HCT116 (cell line): ENCODE data around the gene MALRD1. TPM values are rescaled to one million over a fixed set of nuclear protein-coding genes. Genes with fewer than 3 reads are reported as not detected.

Experiments
- ATAC-seq: fragments of 200-7000 bp; cut with Tn5 transposase; 2 replicates; pipeline ENCODE4 v1.9.1; 2020; ENCODE audit warnings: mild to moderate bottlenecking, moderate library complexity
- BruUV-seq: library from RNA; stranded (reverse); fragments of 400-500 nt; replicated peaks from 2 replicates; lab custom pipeline; 2021; lab: Mats Ljungman, UMichigan
- CTCF ChIA-PET: fragments of 300-600 bp; sonication (Branson Sonifier 250); formaldehyde crosslinking; loops from one replicate; lab custom pipeline; 2021; ENCODE audit warnings: antibody characterized with exemption; lab: Charles Lee
- POLR2A ChIA-PET: fragments of 300-600, 350-600 bp; sonication (Branson Sonifier 250); formaldehyde crosslinking; loops from one replicate; lab custom pipeline; 2021; ENCODE audit warnings: antibody characterized with exemption; lab: Charles Lee
- RAD21 ChIA-PET, 2 experiments: fragments of 300-600 bp; sonication (Branson Sonifier 250); formaldehyde crosslinking; loops; one replicate each; lab custom pipeline; 2023; ENCODE audit warnings: low total read pairs in 2 of 2; ENCODE audit not compliant: uncharacterized antibody in 2 of 2, unreplicated experiment in 2 of 2, low non-redundant PET in 1 of 2; lab: Charles Lee
- DNase-seq: peaks from one replicate; pipeline ENCODE4 v3.0.0-alpha.2; 2010; ENCODE audit warnings: low read depth, low spot score
- H2AFZ ChIP-seq: fragments of 200-600 bp; shearing (Covaris generic), sonication (generic); 2 replicates; pipeline ENCODE4 v1.6.1; 2017; ENCODE audit warnings: low read depth, mixed run types, mixed read lengths, antibody characterized with exemption, low read length; ENCODE audit not compliant: poor library complexity, severe bottlenecking
- H3K27ac ChIP-seq: 2 replicates; pipeline ENCODE4 v1.5.1; 2012; ENCODE audit warnings: low read depth, low read length
- H3K27me3 ChIP-seq: fragments of 200-600 bp; sonication (generic); 2 replicates; pipeline ENCODE4 v1.6.1; 2016; ENCODE audit warnings: mixed run types, low read length, mixed read lengths; ENCODE audit not compliant: insufficient read depth
- H3K36me3 ChIP-seq, 2 experiments: fragments of 200-500 bp in 1 of 2; fragments of 200-600 bp in 1 of 2; sonication (Bioruptor generic) in 1 of 2; sonication (generic) in 1 of 2; 2 replicates each; pipeline versions ENCODE4 v1.5.1 to v1.6.1; 2014 to 2016; ENCODE audit warnings: low read length in 2 of 2, inconsistent platforms in 1 of 2, mixed read lengths in 1 of 2, mixed run types in 1 of 2; ENCODE audit not compliant: insufficient read depth in 2 of 2, control insufficient read depth in 1 of 2
- H3K4me1 ChIP-seq, 2 experiments: fragments of 200-600 bp in 1 of 2; sonication (generic) in 1 of 2; 2 replicates each; pipeline versions ENCODE4 v1.5.1 to v1.6.1; 2012 to 2017; ENCODE audit warnings: low read length in 2 of 2, inconsistent platforms in 1 of 2, mild to moderate bottlenecking in 1 of 2, mixed read lengths in 1 of 2, mixed run types in 1 of 2, moderate library complexity in 1 of 2; ENCODE audit not compliant: insufficient read depth in 2 of 2, control insufficient read depth in 1 of 2
- H3K4me2 ChIP-seq: fragments of 200-600 bp; sonication (generic); 2 replicates; pipeline ENCODE4 v1.6.1; 2017; ENCODE audit warnings: mixed run types, low read length, mixed read lengths
- H3K4me3 ChIP-seq, 2 experiments: fragments of 200-600 bp in 1 of 2; sonication (generic) in 1 of 2; replicated peaks in 1 of 2; 2 replicates each; pipeline ENCODE4 v1.5.1; 2011 to 2016; ENCODE audit warnings: low read length in 2 of 2, control low read depth in 1 of 2, low read depth in 1 of 2, mild to moderate bottlenecking in 1 of 2, mixed read lengths in 1 of 2, mixed run types in 1 of 2
- H3K79me2 ChIP-seq: fragments of 200-600 bp; sonication (generic); 2 replicates; pipeline ENCODE4 v1.6.1; 2017; ENCODE audit warnings: mild to moderate bottlenecking, mixed run types, low read length, moderate library complexity, mixed read lengths; ENCODE audit not compliant: insufficient read depth
- H3K9ac ChIP-seq: fragments of 200-600 bp; sonication (generic); 2 replicates; pipeline ENCODE4 v1.6.1; 2016; ENCODE audit warnings: low read length, mixed read lengths
- H3K9me2 ChIP-seq: fragments of 200-600 bp; sonication (generic), shearing (Covaris generic); 2 replicates; pipeline ENCODE4 v1.6.1; 2017; ENCODE audit warnings: mixed run types, mild to moderate bottlenecking, moderate library complexity; ENCODE audit not compliant: insufficient read depth
- H3K9me3 ChIP-seq, 2 experiments: fragments of 200-500 bp in 1 of 2; fragments of 200-600 bp in 1 of 2; sonication (Bioruptor generic) in 1 of 2; sonication (generic) in 1 of 2; 2 replicates each; pipeline ENCODE4 v1.6.1; 2014 to 2017; ENCODE audit warnings: low read length in 2 of 2, mixed read lengths in 2 of 2, inconsistent platforms in 1 of 2, low read depth in 1 of 2, mild to moderate bottlenecking in 1 of 2, mixed run types in 1 of 2, moderate library complexity in 1 of 2; ENCODE audit not compliant: control insufficient read depth in 1 of 2, insufficient read depth in 1 of 2
- H4K20me1 ChIP-seq: fragments of 200-600 bp; sonication (generic), shearing (Covaris generic); 2 replicates; pipeline ENCODE4 v1.6.1; 2017; ENCODE audit warnings: mixed run types, mild to moderate bottlenecking, moderate library complexity; ENCODE audit not compliant: insufficient read depth
- EZH2phosphoT487 ChIP-seq: fragments of 200-600 bp; IDR thresholded peaks from 2 replicates; pipeline ENCODE4 v1.6.1; 2018; ENCODE audit warnings: antibody characterized with exemption, borderline replicate concordance
- POLR2A ChIP-seq: IDR thresholded peaks from 2 replicates; pipeline ENCODE4 v1.7.0; 2011; ENCODE audit warnings: borderline replicate concordance; ENCODE audit not compliant: insufficient read depth, insufficient read length; ENCODE audit errors: extremely low read depth
- SIN3A ChIP-seq: IDR thresholded peaks from 2 replicates; pipeline ENCODE4 v1.6.1; 2012; ENCODE audit warnings: low read depth
- TCF7L2 ChIP-seq: IDR thresholded peaks from 2 replicates; pipeline ENCODE4 v1.7.0; 2011; ENCODE audit warnings: borderline replicate concordance, inconsistent platforms; ENCODE audit not compliant: insufficient read depth, insufficient read length; ENCODE audit errors: extremely low read depth
- intact Hi-C: fragments of 100-400 bp; cut with micrococcal nuclease; formaldehyde crosslinking; loops from 2 replicates; pipeline ENCODE4 v1.10.0; 2022
- total RNA-seq: library from RNA; stranded (reverse); gene quantifications from one replicate; pipeline ENCODE4 v1.2.1, GENCODE V29; 2021; ENCODE audit not compliant: unreplicated experiment
- TF ChIP-seq, protein P1 (sequence below), 3 experiments: fragments of 200-600 bp in 1 of 3; sonication (generic) in 1 of 3; IDR thresholded peaks in 2 of 3; conservative IDR thresholded peaks in 1 of 3; 2 replicates each; pipeline ENCODE4 v1.5.1; 2012 to 2017; ENCODE audit warnings: low read depth in 2 of 3, low read length in 2 of 3, antibody characterized with exemption in 1 of 3, borderline replicate concordance in 1 of 3, control low read depth in 1 of 3, mild to moderate bottlenecking in 1 of 3, mixed read lengths in 1 of 3, mixed run types in 1 of 3, moderate library complexity in 1 of 3; ENCODE audit not compliant: insufficient read depth in 1 of 3
- TF ChIP-seq, protein P2 (sequence below): IDR thresholded peaks from 2 replicates; pipeline ENCODE4 v1.6.1; 2011; ENCODE audit warnings: mild to moderate bottlenecking, low read length, moderate library complexity; ENCODE audit not compliant: insufficient replicate concordance; ENCODE audit errors: extremely low read depth
- TF ChIP-seq, protein P3 (sequence below): IDR thresholded peaks from 2 replicates; pipeline ENCODE4 v1.6.1; 2012
- TF ChIP-seq, protein P4 (sequence below): IDR thresholded peaks from 2 replicates; pipeline ENCODE4 v1.6.1; 2012

MALRD1 gene
- total RNA-seq, 1 experiment from 2014 or later: not detected

DNA sequence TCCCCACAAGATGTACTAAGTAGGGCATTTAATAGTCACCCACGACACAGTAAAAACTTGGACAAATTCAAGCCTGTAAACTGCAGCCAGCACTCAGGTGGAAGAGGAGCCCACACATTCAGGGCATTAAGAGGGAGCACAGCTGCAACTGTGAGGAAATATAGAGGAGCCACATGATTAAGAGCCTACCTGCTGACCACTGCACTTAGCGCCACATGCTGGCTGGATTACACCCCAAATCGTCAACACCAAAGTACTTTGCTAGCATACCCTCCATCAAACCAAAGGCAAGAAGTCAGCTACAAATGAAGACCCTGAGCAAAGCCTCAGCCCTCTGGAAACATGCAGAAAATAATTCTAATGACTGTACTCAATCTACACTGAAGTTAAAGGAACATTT lies 445.3 kb downstream of the MALRD1 start:
- POLR2A ChIA-PET: no interaction called here
- Histone ChIP-seq H4K20me1 (no peaks in the 10 kb centered on the region), H3K79me2 (no peaks in the 10 kb centered on the region), H3K27me3 (no peaks in the 10 kb centered on the region), H3K36me3 (no peaks in the 10 kb centered on the region), H3K9me2 (no peaks in the 10 kb centered on the region), H2AFZ (no peak overlapping the region), H3K4me3 (no peak overlapping the region), H3K4me1 (no peaks in the 10 kb centered on the region), H3K4me2 (no peak overlapping the region), H3K9me3 (peaks cover 0 to 12% of the 10 kb centered on the region in 2 experiments; a peak in 3 of 4 replicates), H3K27ac (no peak overlapping the region), H3K9ac (no peak overlapping the region)
- CTCF ChIA-PET: no interaction called here
- BruUV-seq: no TSS peak
- RAD21 ChIA-PET: no interaction called here
- intact Hi-C loops: no loop called here
- DNase-seq: no peak
- no peak for ATAC-seq
- TF ChIP-seq SIN3A (no peak), POLR2A (no peak)
- TF ChIP-seq, protein P1, sequence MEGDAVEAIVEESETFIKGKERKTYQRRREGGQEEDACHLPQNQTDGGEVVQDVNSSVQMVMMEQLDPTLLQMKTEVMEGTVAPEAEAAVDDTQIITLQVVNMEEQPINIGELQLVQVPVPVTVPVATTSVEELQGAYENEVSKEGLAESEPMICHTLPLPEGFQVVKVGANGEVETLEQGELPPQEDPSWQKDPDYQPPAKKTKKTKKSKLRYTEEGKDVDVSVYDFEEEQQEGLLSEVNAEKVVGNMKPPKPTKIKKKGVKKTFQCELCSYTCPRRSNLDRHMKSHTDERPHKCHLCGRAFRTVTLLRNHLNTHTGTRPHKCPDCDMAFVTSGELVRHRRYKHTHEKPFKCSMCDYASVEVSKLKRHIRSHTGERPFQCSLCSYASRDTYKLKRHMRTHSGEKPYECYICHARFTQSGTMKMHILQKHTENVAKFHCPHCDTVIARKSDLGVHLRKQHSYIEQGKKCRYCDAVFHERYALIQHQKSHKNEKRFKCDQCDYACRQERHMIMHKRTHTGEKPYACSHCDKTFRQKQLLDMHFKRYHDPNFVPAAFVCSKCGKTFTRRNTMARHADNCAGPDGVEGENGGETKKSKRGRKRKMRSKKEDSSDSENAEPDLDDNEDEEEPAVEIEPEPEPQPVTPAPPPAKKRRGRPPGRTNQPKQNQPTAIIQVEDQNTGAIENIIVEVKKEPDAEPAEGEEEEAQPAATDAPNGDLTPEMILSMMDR (IDR thresholded peaks at IDR 0.05 in 2 of 3, conservative IDR thresholded peaks at IDR 0.05 in 1 of 3; ENCODE audit: borderline replicate concordance in 1 of 3, insufficient read depth in 1 of 3, low read depth in 2 of 3, low read length in 2 of 3): no peak
- TF ChIP-seq, protein P2, sequence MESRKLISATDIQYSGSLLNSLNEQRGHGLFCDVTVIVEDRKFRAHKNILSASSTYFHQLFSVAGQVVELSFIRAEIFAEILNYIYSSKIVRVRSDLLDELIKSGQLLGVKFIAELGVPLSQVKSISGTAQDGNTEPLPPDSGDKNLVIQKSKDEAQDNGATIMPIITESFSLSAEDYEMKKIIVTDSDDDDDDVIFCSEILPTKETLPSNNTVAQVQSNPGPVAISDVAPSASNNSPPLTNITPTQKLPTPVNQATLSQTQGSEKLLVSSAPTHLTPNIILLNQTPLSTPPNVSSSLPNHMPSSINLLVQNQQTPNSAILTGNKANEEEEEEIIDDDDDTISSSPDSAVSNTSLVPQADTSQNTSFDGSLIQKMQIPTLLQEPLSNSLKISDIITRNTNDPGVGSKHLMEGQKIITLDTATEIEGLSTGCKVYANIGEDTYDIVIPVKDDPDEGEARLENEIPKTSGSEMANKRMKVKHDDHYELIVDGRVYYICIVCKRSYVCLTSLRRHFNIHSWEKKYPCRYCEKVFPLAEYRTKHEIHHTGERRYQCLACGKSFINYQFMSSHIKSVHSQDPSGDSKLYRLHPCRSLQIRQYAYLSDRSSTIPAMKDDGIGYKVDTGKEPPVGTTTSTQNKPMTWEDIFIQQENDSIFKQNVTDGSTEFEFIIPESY: no peak

DNA sequence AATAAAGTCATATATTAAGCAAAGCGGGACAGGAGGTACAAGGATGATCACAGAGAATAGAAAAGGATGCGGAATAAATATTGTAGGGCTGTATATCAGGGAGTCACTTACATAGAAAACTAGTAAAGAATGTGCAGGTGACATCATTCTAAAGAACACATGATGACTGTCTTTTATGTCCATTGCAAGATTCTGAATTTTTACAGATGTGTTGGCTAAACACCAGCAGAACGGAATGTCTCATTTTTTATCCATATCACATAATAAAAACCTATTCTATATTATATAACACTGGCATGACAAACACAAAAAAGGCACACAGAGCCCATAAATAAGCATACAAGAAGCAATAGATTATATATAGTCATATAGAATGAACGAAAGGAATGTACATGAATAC lies 448.4 kb downstream of the MALRD1 start:
- no peak overlapping the region for H2AFZ ChIP-seq
- H3K9ac ChIP-seq: no peak overlapping the region
- peaks cover 0 to 14% of the 10 kb centered on the region in 2 experiments; a peak in 3 of 4 replicates for H3K9me3 ChIP-seq
- CTCF ChIA-PET: no interaction called here
- no peaks in the 10 kb centered on the region for H4K20me1 ChIP-seq
- H3K27me3 ChIP-seq: no peaks in the 10 kb centered on the region
- no peaks in the 10 kb centered on the region for H3K4me1 ChIP-seq
- no peaks in the 10 kb centered on the region for H3K9me2 ChIP-seq
- RAD21 ChIA-PET: no interaction called here
- no peak overlapping the region for H3K4me3 ChIP-seq
- H3K27ac ChIP-seq: no peak overlapping the region
- POLR2A ChIA-PET: no interaction called here
- DNase-seq: no peak
- no TSS peak for BruUV-seq
- intact Hi-C loops: no loop called here
- no peak overlapping the region for H3K4me2 ChIP-seq
- no peak for ATAC-seq
- no peaks in the 10 kb centered on the region for H3K36me3 ChIP-seq
- no peaks in the 10 kb centered on the region for H3K79me2 ChIP-seq
- TF ChIP-seq, protein P3, sequence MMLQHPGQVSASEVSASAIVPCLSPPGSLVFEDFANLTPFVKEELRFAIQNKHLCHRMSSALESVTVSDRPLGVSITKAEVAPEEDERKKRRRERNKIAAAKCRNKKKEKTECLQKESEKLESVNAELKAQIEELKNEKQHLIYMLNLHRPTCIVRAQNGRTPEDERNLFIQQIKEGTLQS: no peak
- TF ChIP-seq, protein P4, sequence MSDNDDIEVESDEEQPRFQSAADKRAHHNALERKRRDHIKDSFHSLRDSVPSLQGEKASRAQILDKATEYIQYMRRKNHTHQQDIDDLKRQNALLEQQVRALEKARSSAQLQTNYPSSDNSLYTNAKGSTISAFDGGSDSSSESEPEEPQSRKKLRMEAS: no peak
- TF ChIP-seq TCF7L2: no peak
- TF ChIP-seq, protein P1 (IDR thresholded peaks at IDR 0.05 in 2 of 3, conservative IDR thresholded peaks at IDR 0.05 in 1 of 3; ENCODE audit: borderline replicate concordance in 1 of 3, insufficient read depth in 1 of 3, low read depth in 2 of 3, low read length in 2 of 3): no peak
- no peak for TF ChIP-seq POLR2A
- no peak for TF ChIP-seq EZH2phosphoT487
